Measurements from ENCODE around the gene SMIM35. TPM values are rescaled to one million over a fixed set of nuclear protein-coding genes. Genes with fewer than 3 reads are reported as not detected.

Gene SMIM35
- total and polyA plus RNA-seq, 2 donors (not counting 3 experiments of a cell fraction or from before 2014, with no cell fraction given) = not detected

DNA sequence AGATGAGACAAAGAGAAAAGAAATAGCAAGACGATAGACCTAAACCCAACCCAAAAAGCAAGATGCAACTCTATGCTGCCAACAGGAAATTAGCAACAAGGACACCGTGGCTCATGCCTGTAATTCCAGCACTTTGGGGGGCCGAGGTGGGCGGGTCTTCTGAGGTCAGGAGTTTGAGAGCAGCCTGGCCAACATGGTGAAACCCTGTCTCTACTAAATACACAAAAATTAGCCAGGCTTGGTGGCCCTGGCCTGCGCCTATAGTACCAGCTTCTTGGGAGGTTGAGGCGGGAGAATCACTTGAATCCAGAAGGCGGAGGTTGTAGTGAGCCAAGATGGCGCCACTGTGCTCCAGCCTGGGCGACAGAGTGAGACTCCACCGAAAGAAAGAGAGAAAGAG lies 124.9 kb downstream of the SMIM35 start:
- H3K27me3 ChIP-seq (ENCODE audit: control insufficient read depth in 2 of 2, insufficient read depth in 2 of 2, low read length in 2 of 2) = peaks cover 6% of the 10 kb centered on the region in 2 experiments
- no peak overlapping the region for H3K9ac ChIP-seq (replicated peaks; ENCODE audit: extremely low read depth, insufficient read depth, low read length)
- H3K4me3 ChIP-seq (replicated peaks in 1 of 3; ENCODE audit: insufficient read depth in 1 of 3, low read depth in 1 of 3, low read length in 3 of 3) = no peak overlapping the region
- no peaks in the 10 kb centered on the region for H3K4me1 ChIP-seq (ENCODE audit: control insufficient read depth, extremely low read depth, insufficient read depth, low read length)
- no peak overlapping the region for H2AFZ ChIP-seq (ENCODE audit: low read depth, low read length)
- H3K36me3 ChIP-seq (ENCODE audit: control insufficient read depth in 2 of 2, extremely low read depth in 1 of 2, insufficient read depth in 2 of 2, low read length in 2 of 2) = no peaks in the 10 kb centered on the region
- no peak overlapping the region for H3K27ac ChIP-seq (ENCODE audit: insufficient read depth, low read depth, low read length)
- H3K9me3 ChIP-seq (replicated peaks; ENCODE audit: control insufficient read depth, insufficient read depth, low read length) = no peaks in the 10 kb centered on the region
- POLR2A ChIA-PET = no interaction called here
- no peaks in the 10 kb centered on the region for H3K79me2 ChIP-seq (ENCODE audit: control insufficient read depth, insufficient read depth, low read length)
- intact Hi-C loops (cut with micrococcal nuclease) = no loop called here
- dilution Hi-C loops (cut with MboI; ENCODE audit: extremely low pct_ligation_motif_present, low sequenced_read_pairs) = no loop called here
- H3K9me1 ChIP-seq (replicated peaks; ENCODE audit: control insufficient read depth, extremely low read depth, insufficient read depth, low read length) = no peaks in the 10 kb centered on the region
- FAIRE-seq (no peak), DNase-seq (ENCODE audit: low read depth, low spot score) (no peak)
- H4K20me1 ChIP-seq (replicated peaks; ENCODE audit: control insufficient read depth, extremely low read depth, insufficient read depth, low read length) = no peaks in the 10 kb centered on the region
- no TSS peak for BruUV-seq (replicated peaks)
- CTCF ChIA-PET = no interaction called here
- H3K4me2 ChIP-seq (ENCODE audit: insufficient read depth, low read length) = no peak overlapping the region
- TF ChIP-seq, protein P1, sequence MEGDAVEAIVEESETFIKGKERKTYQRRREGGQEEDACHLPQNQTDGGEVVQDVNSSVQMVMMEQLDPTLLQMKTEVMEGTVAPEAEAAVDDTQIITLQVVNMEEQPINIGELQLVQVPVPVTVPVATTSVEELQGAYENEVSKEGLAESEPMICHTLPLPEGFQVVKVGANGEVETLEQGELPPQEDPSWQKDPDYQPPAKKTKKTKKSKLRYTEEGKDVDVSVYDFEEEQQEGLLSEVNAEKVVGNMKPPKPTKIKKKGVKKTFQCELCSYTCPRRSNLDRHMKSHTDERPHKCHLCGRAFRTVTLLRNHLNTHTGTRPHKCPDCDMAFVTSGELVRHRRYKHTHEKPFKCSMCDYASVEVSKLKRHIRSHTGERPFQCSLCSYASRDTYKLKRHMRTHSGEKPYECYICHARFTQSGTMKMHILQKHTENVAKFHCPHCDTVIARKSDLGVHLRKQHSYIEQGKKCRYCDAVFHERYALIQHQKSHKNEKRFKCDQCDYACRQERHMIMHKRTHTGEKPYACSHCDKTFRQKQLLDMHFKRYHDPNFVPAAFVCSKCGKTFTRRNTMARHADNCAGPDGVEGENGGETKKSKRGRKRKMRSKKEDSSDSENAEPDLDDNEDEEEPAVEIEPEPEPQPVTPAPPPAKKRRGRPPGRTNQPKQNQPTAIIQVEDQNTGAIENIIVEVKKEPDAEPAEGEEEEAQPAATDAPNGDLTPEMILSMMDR (IDR thresholded peaks at IDR 0.05; ENCODE audit: extremely low read depth in 1 of 2, insufficient read depth in 1 of 2, low read depth in 1 of 2, low read length in 2 of 2) = no peak
- TF ChIP-seq MYC (IDR thresholded peaks at IDR 0.05; ENCODE audit: low read depth, low read length) = no peak
- no peak for TF ChIP-seq GATA2 (IDR thresholded peaks at IDR 0.05; ENCODE audit: insufficient read depth, insufficient read length, low read depth, low read length)
- no peak for TF ChIP-seq POLR2A (IDR thresholded peaks at IDR 0.05; ENCODE audit: low read depth, low read length)
- TF ChIP-seq EZH2 (IDR thresholded peaks at IDR 0.05; ENCODE audit: borderline replicate concordance, low read depth, low read length, severe bottlenecking) = no peak
- TF ChIP-seq, protein P2, sequence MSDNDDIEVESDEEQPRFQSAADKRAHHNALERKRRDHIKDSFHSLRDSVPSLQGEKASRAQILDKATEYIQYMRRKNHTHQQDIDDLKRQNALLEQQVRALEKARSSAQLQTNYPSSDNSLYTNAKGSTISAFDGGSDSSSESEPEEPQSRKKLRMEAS (IDR thresholded peaks at IDR 0.05; ENCODE audit: insufficient read depth, insufficient read length) = no peak
- TF ChIP-seq FOS (IDR thresholded peaks at IDR 0.05; ENCODE audit: borderline replicate concordance, insufficient read depth, low read length) = no peak
- TF ChIP-seq JUN (IDR thresholded peaks at IDR 0.05; ENCODE audit: borderline replicate concordance, insufficient read depth, insufficient read length, low read depth) = no peak
- no peak for TF ChIP-seq POLR2AphosphoS5 (IDR thresholded peaks at IDR 0.05; ENCODE audit: insufficient read depth, low read depth, low read length)

Measured in endothelial cell of umbilical vein (primary cell).